Coronary artery (tissue), 2 donors: ENCODE results near the gene FMN1.

Experiments
- DNase-seq: peaks from one replicate; pipeline ENCODE4 v3.0.0-alpha.2; 2017; ENCODE audit warnings: low spot score
- H3K27ac ChIP-seq, 2 donors: fragments of 200-600 bp; sonication (generic); one replicate each; pipeline ENCODE4 v1.5.1; 2016 to 2019
- H3K4me3 ChIP-seq: fragments of 200-600 bp; sonication (generic); 2 replicates; pipeline ENCODE4 v1.5.1; 2016; ENCODE audit warnings: mild to moderate bottlenecking, moderate library complexity
- CTCF ChIP-seq: fragments of 200-600 bp; sonication (generic); IDR thresholded peaks from one replicate; pipeline ENCODE4 v1.5.1; 2019; ENCODE audit warnings: antibody characterized with exemption

Gene FMN1

GRCh38 chr15:32872621-32873283, 321.8 kb downstream of the FMN1 start:
- Histone ChIP-seq H3K4me3 (no peak overlapping the region), H3K27ac (peak overlapping the region; percentile 13 to 66)
- DNase-seq = no peak
- TF ChIP-seq CTCF = no peak

GRCh38 chr15:32871883-32872282, 322.6 kb downstream of the FMN1 start:
- no peak overlapping the region for H3K4me3 ChIP-seq
- H3K27ac ChIP-seq = no peak overlapping the region
- TF ChIP-seq CTCF = no peak
- DNase-seq = no peak

- no peak for TF ChIP-seq CTCF
- H3K4me3 ChIP-seq = no peak overlapping the region
- no peak overlapping the region for H3K27ac ChIP-seq
- DNase-seq = no peak
Measured at GRCh38 chr15:32870240-32871033, 324.1 kb downstream of the FMN1 start.

- TF ChIP-seq CTCF = no peak
- H3K4me3 ChIP-seq = no peak overlapping the region
- no peak for DNase-seq
- H3K27ac ChIP-seq = no peak overlapping the region
Measured at GRCh38 chr15:32869776-32870175, 324.7 kb downstream of the FMN1 start.

GRCh38 chr15:32867313-32867626, 327.2 kb downstream of the FMN1 start:
- H3K27ac ChIP-seq = no peak overlapping the region

GRCh38 chr15:32866454-32867312, 327.8 kb downstream of the FMN1 start:
- Histone ChIP-seq H3K27ac (no peak overlapping the region), H3K4me3 (no peak overlapping the region)
- no peak for TF ChIP-seq CTCF
- no peak for DNase-seq

More at GRCh38 chr15:32867313-32867626, 327.2 kb downstream of the FMN1 start:
- no peak overlapping the region for H3K4me3 ChIP-seq
- DNase-seq = no peak
- TF ChIP-seq CTCF = no peak
